ENCODE results near the gene FGD2.
A peak's percentile ranks its signal among the peaks of the same experiment; 100 is the strongest.

Gene FGD2

GRCh38 chr6:37005061-37005810 is at the start of gene FGD2:
Gene FGD2, plus strand, starts transcription at chr6:37005655. Its CDS starts 163 bp downstream, at chr6:37005818.
- no peak for DNase-seq

GRCh38 chr6:36955671-36956445 is 49.6 kb upstream of the FGD2 start:
- DNase-seq, result no peak

GRCh38 chr6:36956446-36956820 is 49.0 kb upstream of the FGD2 start:
- DNase-seq, result no peak

- no peak for DNase-seq
Observed at GRCh38 chr6:36957773-36958271, 47.6 kb upstream of the FGD2 start.

GRCh38 chr6:36958775-36959554 is 46.5 kb upstream of the FGD2 start:
- DNase-seq, result no peak

GRCh38 chr6:36959555-36960250 is 45.8 kb upstream of the FGD2 start:
- DNase-seq, result no peak

- DNase-seq, result no peak
Observed at GRCh38 chr6:36961441-36962435, 43.7 kb upstream of the FGD2 start.

GRCh38 chr6:36962874-36963273 is 42.6 kb upstream of the FGD2 start:
- DNase-seq, result peak; percentile 80

GRCh38 chr6:36963451-36964290 is 41.8 kb upstream of the FGD2 start:
- DNase-seq, result no peak

GRCh38 chr6:36964349-36964748 is 41.1 kb upstream of the FGD2 start:
- DNase-seq, result no peak

- DNase-seq, result no peak
Observed at GRCh38 chr6:36964908-36965307, 40.5 kb upstream of the FGD2 start.

GRCh38 chr6:36967301-36967700 is 38.2 kb upstream of the FGD2 start:
- DNase-seq, result no peak

GRCh38 chr6:36967757-36968156 is 37.7 kb upstream of the FGD2 start:
- no peak for DNase-seq

- no peak for DNase-seq
Observed at GRCh38 chr6:36968266-36968977, 37.0 kb upstream of the FGD2 start.

GRCh38 chr6:36969240-36969691 is 36.2 kb upstream of the FGD2 start:
- no peak for DNase-seq

GRCh38 chr6:36969988-36970891 is 35.2 kb upstream of the FGD2 start:
- no peak for DNase-seq

- DNase-seq, result no peak
Observed at GRCh38 chr6:36970892-36971842, 34.3 kb upstream of the FGD2 start.

Measured in activated CD4-positive, alpha-beta T cell treated with anti-CD3 and anti-CD28 coated beads, Interleukin-2, amount 50 U/mL, for 1 hour (primary cell).